NCI-H2107 treated with DMSO at 0.1 percent for 48 hours (cell line): ENCODE data around the gene TIMM13.
A peak's percentile ranks its signal among the peaks of the same experiment; 100 is the strongest.

Experiments
- DNase-seq: peaks from one replicate; lab custom pipeline; 2025; ENCODE audit not compliant: unreplicated experiment; lab: John Stamatoyannopoulos, UW

Gene TIMM13

GRCh38 chr19:2387367-2388288, 39.8 kb downstream of the TIMM13 start:
- DNase-seq, result no peak

- peak; percentile 51 for DNase-seq
These were observed 42.2 kb downstream of the TIMM13 start for GRCh38 chr19:2385053-2385721.

- DNase-seq, result no peak
These were observed 44.7 kb downstream of the TIMM13 start for GRCh38 chr19:2382530-2383222.

GRCh38 chr19:2381148-2381820, 46.1 kb downstream of the TIMM13 start:
- no peak for DNase-seq

GRCh38 chr19:2380567-2380966, 46.8 kb downstream of the TIMM13 start:
- no peak for DNase-seq

GRCh38 chr19:2376784-2377519, 50.4 kb downstream of the TIMM13 start:
- peak; percentile 11 for DNase-seq
